ENCODE results near the gene CEBPZOS. TPM values are rescaled to one million over a fixed set of nuclear protein-coding genes. Genes with fewer than 3 reads are reported as not detected.

Gene CEBPZOS
- total and polyA plus RNA-seq, 9 of the 15 experiments (the other 6 are each of a cell fraction or from before 2014, with no cell fraction given), result 21.7 to 64.8 (median 46.7) TPM

GRCh38 chr2:37219046-37219445 is 22.8 kb downstream of the CEBPZOS start (continued):
- TF ChIP-seq RREB1 (CRISPR knock-in tag; IDR thresholded peaks at IDR 0.05) (no peak), NFRKB (IDR thresholded peaks at IDR 0.05; ENCODE audit: low read depth) (no peak), ZFX (CRISPR knock-in tag; IDR thresholded peaks at IDR 0.05) (no peak), RCOR1 (IDR thresholded peaks at IDR 0.05; ENCODE audit: borderline replicate concordance in 1 of 2, low read depth in 2 of 2, low read length in 2 of 2) (no peak)

GRCh38 chr2:37223131-37223530 is 26.8 kb downstream of the CEBPZOS start:
- no peak overlapping the region for H3K9ac ChIP-seq (ENCODE audit: insufficient read depth in 1 of 2, low read depth in 2 of 2, low read length in 2 of 2)
- H3K9me3 ChIP-seq (replicated peaks; ENCODE audit: control insufficient read depth, insufficient read depth, low read depth, low read length), result no peaks in the 10 kb centered on the region
- H3K9me1 ChIP-seq (ENCODE audit: control insufficient read depth, insufficient read depth, low read length), result peaks cover 2% of the 10 kb centered on the region
- H2AFZ ChIP-seq (ENCODE audit: low read depth, low read length), result no peak overlapping the region
- H3K27me3 ChIP-seq (ENCODE audit: control insufficient read depth in 2 of 2, insufficient read depth in 2 of 2, low read length in 2 of 2), result no peaks in the 10 kb centered on the region
- H3K36me3 ChIP-seq (ENCODE audit: control insufficient read depth, insufficient read depth, low read length), result peaks cover 87% of the 10 kb centered on the region
- no TSS peak for BruUV-seq (replicated peaks)
- 97% methylated on average over 4 of the region's 4 CpGs for WGBS (ENCODE audit: insufficient coverage, low coverage, missing lambda C conversion rate)
- FAIRE-seq (peak; percentile 26), DNase-seq (ENCODE audit: extremely low read depth in 1 of 4, low spot score in 3 of 4) (no peak), ATAC-seq (no peak)
- H3K27ac ChIP-seq (ENCODE audit: extremely low read depth, low read depth, low read length), result no peak overlapping the region
- H4K20me1 ChIP-seq (replicated peaks; ENCODE audit: control insufficient read depth, insufficient read depth, low read length), result peaks cover 7% of the 10 kb centered on the region; the same call in 1 of the 2 replicates
- in situ Hi-C loops (cut with MboI), result no loop called here
- peaks cover 57% of the 10 kb centered on the region for H3K79me2 ChIP-seq (ENCODE audit: control insufficient read depth, insufficient read depth, low read length)
- no peak overlapping the region for H3K4me2 ChIP-seq (ENCODE audit: insufficient read depth, low read length)
- ChIA-PET POLR2A (interaction anchor here (1.1 kb wide), 1 partner anchor 22 kb away, joined by 4 read pairs; no protein-coding TSS in a partner anchor), CTCF (ENCODE audit: low intra/inter-chr PET ratio) (no interaction called here)
- H3K4me3 ChIP-seq, result no peak overlapping the region
- peaks cover 0 to 6% of the 10 kb centered on the region in 2 experiments; a peak in 2 of 5 replicates for H3K4me1 ChIP-seq (replicated peaks in 1 of 2; ENCODE audit: control insufficient read depth in 2 of 2, insufficient read depth in 2 of 2, low read length in 2 of 2)
- intact Hi-C loops (cut with micrococcal nuclease), result no loop called here
- TF ChIP-seq JUND (IDR thresholded peaks at IDR 0.05; ENCODE audit: borderline replicate concordance, low read depth, low read length) (no peak), JUND (tag; IDR thresholded peaks at IDR 0.05; ENCODE audit: borderline replicate concordance, low read depth, low read length) (no peak), ATF1 (CRISPR knock-in tag; IDR thresholded peaks at IDR 0.05) (no peak), ATF1 (tag; IDR thresholded peaks at IDR 0.05) (no peak), NFYB (IDR thresholded peaks at IDR 0.05; ENCODE audit: extremely low read depth, insufficient read length) (no peak), NCOA2 (IDR thresholded peaks at IDR 0.05; ENCODE audit: partially characterized antibody in 2 of 2) (no peak), NEUROD1 (IDR thresholded peaks at IDR 0.05; ENCODE audit: borderline replicate concordance, low read depth, low read length, partially characterized antibody) (no peak), PHTF2 (CRISPR knock-in tag; IDR thresholded peaks at IDR 0.05) (no peak), USF2 (CRISPR knock-in tag; IDR thresholded peaks at IDR 0.05) (no peak), BCL6 (CRISPR knock-in tag; IDR thresholded peaks at IDR 0.05) (no peak), MXD1 (CRISPR knock-in tag; IDR thresholded peaks at IDR 0.05; ENCODE audit: borderline replicate concordance, poor library complexity, severe bottlenecking) (no peak), XRCC3 (IDR thresholded peaks at IDR 0.05) (no peak)
